COR-L47 (cell line): Measurements from ENCODE around the gene CDHR4.
A peak's percentile ranks its signal among the peaks of the same experiment; 100 is the strongest.
"Not testable (repeated sequence)": the region's sequence is repeated elsewhere in the genome, so short reads cannot be mapped to it uniquely, and the experiment has no call there.

Experiments used
- DNase-seq: peaks from one replicate; lab custom pipeline; 2025; lab: John Stamatoyannopoulos, UW

Gene CDHR4, protein sequence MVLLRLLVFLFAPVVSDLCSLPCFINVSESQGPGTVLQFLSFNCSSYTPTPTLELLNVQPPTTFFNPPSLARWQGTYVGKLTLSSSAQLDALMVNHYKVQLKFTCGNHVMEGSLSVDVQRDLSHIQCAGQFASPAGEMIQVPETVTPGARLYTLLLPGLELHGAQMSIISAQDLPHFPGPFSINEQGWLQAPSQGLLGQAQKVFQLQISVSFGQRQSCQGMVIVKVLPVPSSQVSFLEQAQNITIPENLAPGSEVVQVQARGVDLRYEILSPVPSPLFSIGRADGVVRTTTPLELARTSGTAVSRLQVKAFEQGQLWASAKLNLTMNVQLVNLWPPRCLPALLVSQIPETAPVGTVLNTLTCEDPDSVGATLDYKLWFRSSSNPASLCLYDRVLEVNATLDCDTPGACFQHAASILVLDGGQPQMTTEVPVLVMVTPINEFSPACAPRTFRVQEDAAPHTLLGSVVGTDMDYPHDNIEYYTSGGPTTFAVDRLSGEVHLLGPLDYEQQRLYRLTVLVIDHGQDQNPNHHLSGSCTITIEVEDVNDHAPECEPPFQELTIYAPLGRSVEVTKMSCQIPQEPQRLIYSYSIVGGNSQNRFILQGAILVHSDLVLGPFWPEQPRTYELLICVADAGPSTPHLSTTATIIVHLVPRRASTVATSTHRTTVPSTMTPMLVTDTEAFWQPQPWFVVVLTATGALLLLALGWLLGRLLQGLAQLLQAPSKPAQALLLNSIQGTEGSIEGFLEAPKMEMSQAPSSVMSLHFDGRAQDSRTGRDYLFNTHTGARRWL

DNA sequence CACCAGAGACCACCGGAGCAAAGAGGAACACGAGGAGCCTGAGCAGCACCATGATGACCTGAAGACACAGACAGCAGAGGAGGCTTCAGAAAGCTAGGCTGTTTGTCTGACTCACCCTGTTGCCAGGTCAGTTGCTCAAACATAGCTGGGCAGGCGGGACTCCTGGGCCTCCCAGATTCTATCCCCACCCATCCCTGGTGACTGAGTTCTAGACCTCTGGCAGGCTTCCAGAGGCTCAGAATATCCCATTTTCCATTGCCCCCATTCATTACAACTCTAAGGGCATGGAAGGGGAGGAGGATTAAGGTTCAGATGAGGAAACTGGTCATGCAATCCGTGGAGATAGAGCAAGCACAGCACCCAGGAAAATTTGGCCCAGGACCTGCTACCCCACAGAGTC is at the start of gene CDHR4:
CDHR4 (minus strand) TSS at position 113 of the 400 bp plus-strand sequence; CDS start at position 52, 61 bp downstream.
- DNase-seq, result no peak

DNA sequence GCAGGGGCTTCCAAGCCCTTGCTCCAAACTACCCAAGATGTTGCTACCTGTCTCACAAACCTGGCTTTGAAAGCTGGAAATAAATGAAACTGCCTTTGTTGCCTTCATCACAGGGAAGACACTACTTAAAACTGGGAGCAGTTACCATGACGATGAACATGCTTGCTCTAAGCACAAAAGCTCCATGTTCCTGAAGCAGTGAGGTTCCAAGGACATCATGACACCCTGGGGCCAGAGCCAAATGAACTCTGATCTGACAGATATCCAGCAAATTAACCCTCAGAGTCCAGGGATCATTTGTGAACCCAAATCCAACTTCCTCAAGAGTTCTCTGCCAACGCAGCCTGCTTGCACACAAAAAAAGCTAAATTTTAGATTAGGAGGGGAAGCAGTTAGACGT is 46.0 kb upstream of the CDHR4 start:
- no peak for DNase-seq

DNA sequence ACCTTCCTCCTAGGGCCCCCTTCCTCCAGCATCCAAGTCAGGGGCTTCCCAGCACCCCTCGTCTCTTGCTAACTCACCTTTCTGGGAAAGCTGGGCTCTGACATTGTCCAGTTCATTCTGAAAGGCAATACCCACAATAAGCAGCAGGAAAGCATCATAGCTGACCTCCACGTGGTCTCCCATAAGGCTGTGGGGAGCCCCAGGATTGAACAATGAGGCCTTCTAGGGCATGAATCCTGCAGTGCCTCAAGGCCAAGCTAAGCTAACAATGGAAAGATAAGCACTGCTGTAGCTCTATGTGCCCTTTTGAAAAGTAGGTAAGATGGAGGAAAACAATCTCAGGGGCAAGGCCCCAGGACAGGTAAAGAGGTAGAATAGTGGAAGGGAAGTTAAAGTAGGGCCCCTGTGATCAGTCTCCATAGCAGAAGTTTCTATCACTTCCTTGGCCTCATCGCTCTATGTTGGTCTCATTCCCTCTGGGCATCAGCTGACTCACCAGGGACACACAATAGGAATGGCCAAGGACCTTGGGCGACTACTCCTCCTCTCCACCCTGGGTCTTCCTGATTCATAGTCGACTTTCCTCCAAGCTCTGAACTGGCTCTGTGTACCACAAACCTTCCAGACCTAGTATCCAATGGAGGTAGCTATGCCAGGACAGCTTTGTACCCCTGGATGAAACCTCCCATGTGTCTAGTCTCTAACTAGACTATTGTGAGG is 45.0 kb upstream of the CDHR4 start:
- no peak for DNase-seq

DNA sequence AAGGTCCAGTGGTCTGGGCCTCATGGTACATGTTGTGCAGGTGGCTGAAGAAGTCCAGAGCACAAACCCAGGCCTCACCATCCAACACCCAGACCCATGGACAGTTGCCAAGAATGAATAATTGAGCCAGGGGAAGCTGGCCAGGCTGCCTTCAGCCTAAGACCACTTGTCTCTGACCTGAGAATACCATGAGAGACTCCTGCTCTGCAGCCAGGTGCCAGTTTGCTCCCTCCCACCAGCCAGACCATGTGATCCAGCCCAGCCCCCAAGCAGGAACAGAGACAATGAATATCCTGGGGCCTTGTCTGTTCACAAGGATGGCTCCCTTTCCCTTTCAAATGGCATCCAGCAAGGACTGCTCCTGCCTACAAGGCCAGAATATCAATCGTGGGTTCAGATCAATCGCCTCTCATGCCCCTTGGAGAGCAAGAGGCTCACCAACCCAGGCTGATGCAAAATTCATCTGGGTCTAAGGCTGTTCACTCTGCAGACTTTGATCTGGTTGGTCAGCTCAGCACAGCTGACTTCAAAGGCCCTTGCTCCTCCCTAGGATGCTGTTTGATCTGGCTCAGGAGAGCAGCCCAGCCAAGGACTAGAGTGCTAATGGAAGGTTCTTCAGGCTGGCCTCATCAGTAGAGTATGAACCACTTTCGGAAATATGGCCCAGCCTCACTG is 43.3 kb upstream of the CDHR4 start:
- no peak for DNase-seq

DNA sequence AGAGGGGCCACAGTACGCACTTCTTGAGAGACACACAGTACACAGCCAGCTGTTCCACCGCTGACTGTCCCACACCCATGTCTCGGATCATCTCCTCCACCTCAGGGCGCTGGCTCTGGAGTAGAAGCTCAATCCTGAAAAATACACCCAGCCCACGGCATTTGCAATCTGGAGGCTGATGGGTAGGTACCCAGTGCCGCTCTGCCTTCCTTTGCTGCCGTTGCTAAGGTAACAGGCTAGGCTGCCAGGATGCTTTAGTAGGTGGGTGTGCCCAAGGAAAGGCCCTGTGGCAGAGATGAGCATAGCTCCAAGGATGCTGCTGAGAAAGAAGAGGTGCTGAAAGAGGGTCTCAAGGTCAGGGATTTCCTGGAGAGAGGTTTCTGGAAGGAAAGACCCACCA is 42.1 kb upstream of the CDHR4 start:
- no peak for DNase-seq

DNA sequence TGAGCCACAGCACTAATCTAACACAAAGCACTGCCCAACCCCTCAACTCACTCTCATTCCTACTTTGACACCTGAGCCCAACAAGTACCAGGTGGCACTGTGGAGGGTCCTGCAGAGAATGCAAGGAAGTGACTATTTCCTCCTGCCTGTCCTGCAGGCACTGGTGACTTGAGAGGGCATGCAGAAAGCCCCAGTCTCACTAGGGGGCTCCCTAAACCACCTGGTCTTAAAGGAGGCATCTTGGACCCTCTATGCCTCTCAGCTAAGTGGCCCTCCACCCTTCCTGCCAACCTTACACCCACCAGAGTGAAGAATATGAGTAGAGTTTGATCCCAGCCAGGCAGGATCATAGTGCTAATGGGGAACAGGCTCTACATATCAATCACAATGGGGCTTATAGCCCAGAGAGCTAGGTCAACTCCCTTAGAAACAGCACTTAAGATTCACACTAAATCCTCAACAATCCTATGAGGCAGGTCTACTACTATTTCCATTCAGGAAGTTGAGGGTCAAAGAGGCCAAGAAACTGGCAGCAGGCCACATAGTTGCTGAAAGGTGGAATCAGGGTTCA is 41.5 kb upstream of the CDHR4 start:
- no peak for DNase-seq

DNA sequence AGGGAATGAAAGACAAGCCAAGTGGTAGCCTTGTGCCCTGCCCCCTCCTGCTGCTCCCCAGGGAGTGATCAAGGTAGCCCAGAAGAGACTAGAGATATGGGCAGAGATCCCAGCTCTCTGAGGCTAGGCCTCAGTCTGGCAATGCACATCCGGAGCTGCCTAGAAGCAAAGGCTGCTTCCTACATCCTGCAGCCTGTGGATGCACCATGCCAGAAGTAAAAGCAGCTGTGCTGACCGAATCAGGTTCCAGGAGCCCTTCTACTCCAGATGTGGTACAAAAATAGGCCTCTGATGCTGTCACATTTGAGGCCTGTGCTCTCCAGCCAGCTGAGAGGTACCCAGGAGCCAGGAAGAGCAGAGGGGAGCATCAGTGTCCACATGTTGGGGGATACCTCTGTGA is 40.7 kb upstream of the CDHR4 start:
- DNase-seq, result no peak

DNA sequence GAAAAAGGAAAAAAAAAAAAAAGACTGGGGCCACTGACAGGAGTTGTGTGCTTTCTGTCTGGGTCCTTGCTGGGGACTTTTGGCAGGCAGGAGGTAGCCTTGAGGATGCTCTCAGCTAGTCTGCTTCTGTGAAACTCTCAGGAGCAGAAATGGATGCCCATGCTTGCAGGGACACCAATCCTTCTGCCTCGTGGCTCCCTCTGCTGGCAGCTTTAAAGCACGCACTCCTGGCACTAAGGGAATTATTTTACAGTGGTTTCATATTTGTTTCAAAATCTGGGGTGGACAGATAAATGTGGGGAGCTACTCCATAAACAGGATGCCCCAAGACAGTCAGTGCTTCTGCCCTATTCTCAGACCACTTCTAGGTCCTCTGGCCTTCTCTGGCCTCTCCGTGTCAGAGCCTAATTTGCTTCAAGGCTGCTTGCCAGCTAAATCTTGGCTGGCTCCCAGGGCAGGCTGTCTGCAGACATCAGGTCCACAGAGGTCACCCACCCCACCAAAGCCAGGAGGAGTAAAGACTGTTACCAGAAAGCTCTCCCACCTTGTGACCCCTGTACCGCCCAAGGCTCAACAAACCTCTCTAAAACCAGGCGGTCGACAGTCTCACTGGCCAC is 39.6 kb upstream of the CDHR4 start:
- DNase-seq, result peak; percentile 26

DNA sequence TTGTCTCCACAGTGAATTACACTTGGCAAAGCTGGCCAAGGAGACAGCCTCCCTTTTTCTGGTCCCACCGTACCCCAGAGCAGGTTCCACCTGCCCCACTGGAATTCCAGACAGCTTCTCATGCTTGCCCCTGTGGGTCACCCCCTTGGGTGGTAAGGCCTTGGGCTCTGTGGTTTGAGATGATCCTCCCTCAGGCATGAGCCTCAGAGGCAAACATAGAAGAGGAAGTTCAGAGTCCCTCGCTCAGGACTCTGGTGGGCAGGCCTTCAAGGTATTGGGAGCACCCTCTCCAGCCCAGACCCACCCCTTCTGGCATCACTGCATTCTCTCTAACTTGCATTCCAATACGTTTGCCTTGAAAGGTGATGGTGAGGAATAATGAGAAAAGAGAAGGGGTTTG is 31.7 kb upstream of the CDHR4 start:
- no peak for DNase-seq

DNA sequence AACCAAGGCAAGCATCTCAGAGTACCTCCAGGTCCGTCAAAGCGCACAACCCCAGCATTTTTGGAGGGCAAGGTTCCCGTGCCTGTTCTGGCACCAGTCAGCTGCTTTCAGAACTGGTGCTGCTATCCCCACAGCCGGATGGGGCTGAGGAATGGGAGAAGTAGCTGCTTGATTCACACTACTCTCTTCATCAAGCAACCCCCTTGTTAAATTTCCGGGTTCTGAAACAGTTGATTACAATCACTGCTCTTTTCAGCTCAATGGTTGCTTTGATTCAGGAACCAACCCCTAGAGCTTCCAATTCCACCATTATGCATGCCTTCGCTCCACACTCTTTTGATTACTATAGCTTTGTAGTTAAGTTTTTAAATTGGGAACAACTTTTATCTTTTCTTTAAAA is 26.3 kb upstream of the CDHR4 start:
- no peak for DNase-seq

DNA sequence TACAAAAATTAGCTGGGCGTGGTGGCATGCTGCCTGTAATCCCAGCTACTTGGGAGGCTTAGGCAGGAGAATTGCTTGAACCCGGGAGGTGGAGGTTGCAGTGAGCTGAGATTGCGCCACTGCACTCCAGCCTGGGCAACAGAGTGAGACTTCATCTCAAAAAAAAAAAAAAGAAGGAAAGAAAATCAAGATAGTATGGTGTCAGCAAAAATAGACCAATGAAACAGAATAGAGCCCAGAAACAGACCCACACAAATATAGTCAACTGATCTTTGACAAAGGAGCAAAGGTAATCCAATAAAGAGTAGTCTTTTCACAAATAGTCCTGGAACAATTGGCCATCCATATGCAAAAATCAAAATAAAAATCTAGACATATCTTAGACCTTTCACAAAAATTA is 23.5 kb upstream of the CDHR4 start:
- not testable (repeated sequence) for DNase-seq

DNA sequence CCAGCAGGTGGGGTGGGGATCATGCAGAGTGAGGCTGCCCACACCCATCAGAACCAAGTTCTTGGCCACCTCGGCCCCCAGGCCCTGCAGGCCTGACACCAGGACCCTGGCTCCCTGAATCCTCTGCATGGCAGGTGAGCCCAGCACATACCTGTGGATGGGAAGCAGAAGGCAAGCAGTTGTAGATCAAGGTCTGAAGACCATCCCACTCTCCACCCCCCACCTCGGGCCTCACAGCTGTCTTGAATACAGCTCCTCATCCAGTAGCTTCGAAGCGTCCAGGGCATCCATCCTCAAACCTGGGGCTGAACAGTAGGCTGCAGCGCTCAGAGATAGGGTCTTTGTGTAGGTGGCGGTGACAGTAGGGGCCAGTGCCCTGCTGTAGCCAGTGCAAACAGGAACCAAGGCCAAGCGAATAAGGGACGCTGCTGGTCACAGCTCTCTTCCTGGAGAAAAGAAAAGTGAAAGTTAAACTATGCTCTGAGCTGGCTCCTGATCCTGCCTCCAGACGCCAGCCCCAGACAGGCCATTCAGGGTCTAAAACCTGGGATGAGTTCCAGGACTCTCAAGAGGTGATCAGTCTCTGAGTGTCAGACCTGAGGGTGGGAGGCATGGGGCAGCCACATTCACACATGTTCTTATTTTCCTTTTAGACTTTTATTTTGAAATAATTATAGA is 14.0 kb upstream of the CDHR4 start, which contains the start of gene UBA7:
UBA7 (minus strand) TSS at position 457 of the 678 bp plus-strand sequence; CDS start at position 291, 166 bp downstream.
- DNase-seq, result no peak

DNA sequence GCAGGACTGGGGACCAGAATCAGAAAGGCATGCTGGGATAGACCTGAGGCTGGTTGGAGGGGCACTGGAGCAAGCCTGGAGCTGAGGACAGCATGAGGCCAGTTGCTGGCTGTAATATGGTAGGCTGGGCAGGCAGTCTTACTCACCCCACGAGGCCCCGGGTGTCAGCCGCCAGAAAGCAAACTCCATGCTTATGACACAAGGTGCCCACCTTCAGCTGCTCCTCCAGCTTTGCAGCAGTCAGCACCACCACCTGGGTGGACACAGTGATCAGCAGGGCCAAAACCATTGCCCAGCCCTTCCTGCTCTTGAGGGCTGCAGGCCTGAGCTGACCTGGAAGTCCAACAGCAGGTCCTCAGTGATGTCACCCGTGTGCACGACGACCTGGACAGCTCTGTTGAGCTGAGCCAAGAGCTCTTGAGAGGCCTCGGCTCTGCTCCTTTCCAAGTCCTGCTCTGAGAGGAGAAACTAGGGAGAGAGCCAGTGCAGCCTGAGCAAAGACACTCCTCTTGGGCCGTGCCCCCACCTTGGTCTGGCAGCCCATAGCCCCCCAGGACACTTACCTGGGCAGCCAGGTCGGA is 13.3 kb upstream of the CDHR4 start:
- DNase-seq, result no peak

DNA sequence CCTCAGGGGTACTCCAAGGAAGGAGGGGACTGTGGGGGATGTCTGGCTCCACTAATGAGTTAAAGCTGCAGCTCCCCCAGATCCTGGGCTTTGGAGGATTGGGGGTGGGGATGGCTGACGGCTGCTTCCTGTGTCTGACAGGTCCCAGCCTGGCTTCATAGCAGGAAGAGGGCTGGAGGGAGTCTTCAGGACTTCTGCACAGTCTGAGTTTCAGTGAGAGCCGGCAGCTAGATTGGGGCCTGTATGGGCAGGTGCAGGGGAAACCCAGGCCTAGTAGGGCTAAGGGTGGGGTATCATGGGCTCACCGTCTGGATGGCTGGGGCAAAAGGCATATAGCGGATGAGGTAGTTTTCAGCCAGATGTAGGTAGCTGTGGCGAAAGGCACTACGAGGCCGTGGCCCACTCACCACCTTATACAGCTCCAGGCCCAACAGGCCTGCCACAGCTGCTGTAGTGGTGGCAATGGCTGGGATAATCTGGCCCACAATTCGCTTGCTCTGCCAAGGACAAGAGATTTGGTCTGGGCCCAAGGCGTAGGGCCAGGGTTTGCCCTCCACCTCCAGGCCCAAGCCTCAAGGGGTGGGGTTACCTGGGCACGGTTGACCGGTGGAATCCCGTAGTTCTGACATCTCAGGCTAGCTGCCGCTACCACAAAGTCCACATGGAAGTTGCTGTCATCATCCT is 7.9 kb upstream of the CDHR4 start:
- DNase-seq, result no peak

DNA sequence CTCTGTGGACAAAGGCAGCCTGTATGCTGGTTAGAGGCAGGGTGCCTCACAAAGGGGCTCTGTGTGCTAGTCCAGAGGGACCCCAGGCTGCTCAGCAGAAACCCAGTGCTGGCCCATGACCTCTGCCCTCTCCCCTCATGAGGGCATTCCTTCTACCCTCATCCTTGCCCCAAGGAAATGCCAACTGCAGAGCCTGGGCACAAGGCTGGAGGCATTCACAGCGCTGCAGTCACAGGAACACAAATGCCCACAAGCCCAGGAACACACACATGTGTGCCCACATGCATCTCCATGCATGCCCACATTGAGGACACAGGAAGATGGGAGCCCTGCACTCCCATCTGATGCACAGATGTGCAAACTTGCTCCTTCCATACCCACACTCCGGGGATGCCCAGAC is 7.2 kb upstream of the CDHR4 start:
- no peak for DNase-seq

DNA sequence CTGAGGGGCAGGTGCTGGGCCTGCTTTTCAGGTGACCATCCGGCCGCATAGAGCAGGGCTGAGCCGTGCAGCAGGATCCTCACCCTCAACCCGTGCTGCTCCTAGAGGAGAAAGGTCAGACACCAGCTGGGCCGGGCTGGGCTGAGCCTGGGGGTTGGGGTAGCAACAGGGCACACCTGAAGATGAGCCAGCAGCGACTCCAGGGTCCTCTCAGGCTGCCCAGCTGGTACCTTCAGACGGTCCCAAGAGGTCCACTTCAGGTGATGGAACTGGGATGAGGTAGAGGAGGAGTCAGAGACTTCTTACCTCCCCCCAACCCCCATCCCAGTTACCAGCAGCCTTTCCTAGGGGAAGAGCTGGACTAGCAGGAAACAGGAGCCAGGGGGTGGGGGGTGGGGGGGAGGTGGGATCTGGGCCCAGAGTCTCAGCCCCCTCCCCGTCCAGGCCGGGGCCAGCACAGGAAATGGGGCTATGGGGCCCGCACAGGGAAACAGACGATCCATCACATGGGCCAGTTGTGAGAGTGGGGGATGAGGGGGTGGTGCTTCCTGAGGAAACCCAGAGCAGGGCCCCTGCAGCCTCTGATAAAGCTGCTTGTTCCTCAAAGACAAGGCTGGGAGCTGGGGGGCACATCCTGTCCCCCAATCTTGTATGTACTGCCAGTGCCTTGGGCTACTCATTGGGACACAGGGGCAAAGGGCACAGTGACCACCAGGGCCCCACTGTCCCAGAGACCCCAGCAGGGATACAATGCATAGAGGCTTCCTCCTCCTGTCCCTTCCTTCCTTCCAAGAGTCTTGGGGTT is 6.4 kb upstream of the CDHR4 start:
- no peak for DNase-seq

DNA sequence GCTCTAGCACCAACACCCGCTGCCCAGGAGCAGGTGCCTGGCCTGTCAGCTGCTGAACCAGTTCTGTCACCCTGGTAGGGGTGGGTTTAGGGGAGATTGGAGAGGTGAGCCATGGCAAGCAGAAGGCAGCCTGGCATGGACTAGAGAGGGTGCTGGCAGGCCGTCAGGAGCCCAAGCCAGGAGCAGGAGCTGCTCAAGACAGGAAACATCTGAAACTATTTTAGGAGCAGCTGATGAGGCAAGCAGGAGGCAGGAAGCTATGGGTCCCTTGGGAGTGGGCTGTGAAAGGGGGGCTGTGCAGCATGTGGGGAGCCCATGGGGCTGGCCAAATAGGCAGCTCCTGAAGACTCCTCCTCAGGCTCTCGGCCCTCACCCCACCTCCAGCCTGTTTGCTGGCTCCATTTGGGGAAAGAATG is 5.7 kb upstream of the CDHR4 start:
- no peak for DNase-seq

DNA sequence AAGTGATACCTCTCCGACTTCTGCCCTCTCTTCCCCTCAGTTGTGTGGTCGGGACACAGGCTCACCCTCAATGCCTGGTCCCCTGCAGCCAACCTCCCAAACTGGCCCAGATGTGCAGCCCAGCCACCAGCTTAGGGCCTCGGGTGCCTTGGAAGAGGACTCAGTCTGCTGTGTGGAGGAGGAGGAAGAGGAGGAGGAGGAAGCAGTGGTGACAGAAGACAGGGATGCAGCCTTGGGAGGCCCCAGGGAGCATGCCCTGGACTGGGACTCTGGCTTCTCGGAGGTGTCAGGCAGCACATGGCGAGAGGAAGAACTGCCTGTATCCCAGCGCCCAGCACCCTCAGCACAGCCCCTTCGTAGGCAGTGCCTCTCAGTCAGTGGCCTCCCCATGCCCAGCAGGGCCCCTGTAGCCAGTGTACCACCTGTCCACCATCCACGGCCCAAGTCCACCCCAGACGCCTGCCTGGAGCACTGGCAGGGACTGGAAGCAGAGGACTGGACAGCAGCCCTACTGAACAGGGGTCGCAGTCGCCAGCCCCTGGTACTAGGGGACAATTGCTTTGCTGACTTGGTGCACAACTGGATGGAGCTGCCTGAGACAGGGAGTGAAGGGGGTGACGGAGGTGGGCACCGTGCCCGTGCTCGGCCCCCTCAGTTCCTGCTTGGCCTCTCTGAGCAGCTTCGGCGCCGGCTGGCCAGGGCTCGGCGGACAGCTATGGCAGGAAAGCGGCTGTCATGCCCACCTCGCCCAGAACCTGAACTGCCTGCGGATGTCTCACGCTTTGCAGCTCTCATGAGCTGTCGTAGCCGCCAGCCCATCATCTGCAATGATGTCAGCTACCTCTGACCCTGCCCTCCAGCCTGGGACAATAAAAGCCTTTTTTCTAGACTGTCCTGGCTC is 4.7 kb upstream of the CDHR4 start:
- no peak for DNase-seq
